ENCODE data around the gene C11orf98.

DNA sequence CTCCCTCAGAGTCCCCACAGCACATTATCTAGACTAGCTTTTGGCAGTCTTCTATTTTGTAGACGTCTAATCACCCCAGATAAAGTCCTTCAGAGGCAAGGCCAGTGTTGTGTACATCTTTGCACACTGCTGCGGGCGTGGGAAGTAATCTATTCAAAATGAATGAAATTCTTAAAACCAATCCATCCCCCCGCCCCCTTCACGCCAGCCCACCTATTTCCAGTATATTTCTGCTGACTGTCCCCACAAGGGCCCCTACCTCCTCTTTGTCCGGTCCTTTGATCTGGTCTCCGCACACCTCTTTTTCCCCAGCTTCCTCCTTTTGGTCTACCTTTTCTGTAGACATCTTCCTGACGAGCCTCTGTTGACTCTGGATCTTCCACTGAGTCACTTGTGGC, 41.8 kb upstream of the C11orf98 start:
- TF ChIP-seq, protein P1, sequence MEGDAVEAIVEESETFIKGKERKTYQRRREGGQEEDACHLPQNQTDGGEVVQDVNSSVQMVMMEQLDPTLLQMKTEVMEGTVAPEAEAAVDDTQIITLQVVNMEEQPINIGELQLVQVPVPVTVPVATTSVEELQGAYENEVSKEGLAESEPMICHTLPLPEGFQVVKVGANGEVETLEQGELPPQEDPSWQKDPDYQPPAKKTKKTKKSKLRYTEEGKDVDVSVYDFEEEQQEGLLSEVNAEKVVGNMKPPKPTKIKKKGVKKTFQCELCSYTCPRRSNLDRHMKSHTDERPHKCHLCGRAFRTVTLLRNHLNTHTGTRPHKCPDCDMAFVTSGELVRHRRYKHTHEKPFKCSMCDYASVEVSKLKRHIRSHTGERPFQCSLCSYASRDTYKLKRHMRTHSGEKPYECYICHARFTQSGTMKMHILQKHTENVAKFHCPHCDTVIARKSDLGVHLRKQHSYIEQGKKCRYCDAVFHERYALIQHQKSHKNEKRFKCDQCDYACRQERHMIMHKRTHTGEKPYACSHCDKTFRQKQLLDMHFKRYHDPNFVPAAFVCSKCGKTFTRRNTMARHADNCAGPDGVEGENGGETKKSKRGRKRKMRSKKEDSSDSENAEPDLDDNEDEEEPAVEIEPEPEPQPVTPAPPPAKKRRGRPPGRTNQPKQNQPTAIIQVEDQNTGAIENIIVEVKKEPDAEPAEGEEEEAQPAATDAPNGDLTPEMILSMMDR (IDR thresholded peaks at IDR 0.05) = no peak
- TF ChIP-seq EP300 (IDR thresholded peaks at IDR 0.05; ENCODE audit: low read depth) = no peak

Data from transverse colon (tissue), 3 donors.